ENCODE results near the gene GALNS.
"Not testable (repeated sequence)": the region's sequence is repeated elsewhere in the genome, so short reads cannot be mapped to it uniquely, and the experiment has no call there.

The GALNS gene

DNA sequence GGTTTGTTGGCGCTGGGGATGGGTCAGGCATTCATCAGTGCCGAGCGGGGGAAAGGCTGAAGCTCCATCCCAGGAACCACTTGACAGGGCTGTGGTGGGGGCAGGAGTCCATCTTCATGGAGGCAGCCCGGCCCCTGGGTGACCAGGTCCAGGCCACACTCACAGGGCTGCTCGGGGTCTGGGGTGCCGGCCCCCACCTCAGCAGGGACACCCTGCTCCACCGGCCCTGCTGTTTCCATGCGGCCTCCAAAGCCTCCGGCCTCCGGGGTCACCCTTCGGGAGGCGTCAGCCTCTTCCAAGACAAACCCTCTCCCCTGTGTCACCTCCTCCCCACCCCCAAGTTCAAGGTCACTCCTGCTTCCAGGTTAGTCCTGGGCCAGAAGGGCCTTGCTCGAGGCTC lies 22.1 kb downstream of the GALNS start:
- DNase-seq, result no peak

DNA sequence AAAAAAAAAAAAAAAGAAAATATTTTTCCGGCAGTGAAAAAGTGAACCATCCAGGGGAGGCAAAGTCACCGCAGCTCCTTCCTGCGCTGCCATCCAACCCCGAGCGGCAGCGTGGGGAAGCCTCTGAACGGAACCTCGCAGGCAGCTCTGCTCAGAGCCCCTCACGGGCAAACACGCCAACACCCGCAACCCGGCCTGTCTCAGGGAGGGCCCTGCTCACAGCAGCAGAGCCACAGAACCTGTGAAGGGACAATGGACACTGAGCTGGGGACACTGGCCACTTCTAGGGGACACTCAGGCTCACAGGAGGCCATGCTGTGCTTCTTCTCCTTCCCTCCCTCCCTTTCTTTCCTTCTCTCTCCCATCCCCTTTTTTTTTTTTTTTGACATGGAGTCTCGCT lies 23.7 kb downstream of the GALNS start:
- no peak for DNase-seq

DNA sequence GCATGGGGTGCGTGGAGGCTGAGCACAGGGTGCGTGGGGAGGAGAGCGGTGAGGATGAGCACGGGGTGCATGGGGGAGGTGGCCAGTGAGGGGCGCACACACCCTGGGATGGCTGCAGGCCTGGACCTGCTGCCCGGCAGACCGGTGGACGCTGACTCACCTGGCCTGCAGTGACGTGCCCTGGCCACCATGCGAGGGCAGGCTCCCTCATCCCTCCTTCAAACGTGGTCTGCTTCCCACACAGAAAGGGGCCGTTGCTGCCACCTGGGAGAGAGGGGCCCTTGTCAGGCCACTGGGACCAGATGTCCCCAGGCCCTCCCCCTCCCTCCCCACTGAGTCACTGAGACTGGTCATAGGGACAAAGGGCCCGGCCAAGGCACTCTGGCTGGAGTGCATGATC lies 24.9 kb downstream of the GALNS start:
- DNase-seq, result no peak

DNA sequence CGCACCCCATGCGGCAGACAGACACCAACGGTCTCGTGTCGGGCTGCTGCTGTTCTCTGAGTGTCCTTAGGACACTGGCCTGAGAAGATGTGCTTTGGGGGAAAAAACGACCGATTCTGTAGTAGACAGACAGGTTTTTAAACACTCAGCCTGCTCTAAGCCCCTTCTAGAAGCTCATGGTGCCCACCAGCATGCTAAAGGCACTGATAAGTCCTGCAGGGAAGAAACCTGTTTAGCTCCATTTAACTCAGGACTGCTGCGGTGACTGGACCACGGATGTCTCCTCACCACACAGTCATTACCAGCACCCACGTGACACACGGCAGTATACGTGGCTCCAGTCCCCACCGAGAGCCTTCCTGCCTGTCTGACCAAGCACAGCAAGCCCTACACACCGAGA lies 26.0 kb downstream of the GALNS start:
- no peak for DNase-seq

DNA sequence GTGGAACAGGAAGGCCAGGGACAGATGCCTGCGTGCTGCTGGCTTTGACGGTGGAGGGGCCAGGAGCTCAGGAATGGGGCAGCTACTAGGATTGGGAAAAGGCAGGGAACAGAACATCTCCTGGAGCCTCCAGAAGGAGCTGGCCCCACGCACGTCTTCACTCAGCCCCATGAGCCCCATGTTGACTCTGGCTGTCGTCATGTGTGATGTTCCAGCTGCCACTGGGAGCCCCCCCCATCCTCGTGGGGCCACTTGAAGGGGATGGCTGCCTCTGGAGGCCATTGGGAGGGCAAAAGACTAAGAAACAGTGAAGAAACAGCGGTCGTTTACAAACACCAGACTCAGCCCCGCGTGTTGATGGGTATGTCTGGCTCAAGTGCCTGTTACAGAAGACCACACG lies 26.5 kb downstream of the GALNS start:
- no peak for DNase-seq

DNA sequence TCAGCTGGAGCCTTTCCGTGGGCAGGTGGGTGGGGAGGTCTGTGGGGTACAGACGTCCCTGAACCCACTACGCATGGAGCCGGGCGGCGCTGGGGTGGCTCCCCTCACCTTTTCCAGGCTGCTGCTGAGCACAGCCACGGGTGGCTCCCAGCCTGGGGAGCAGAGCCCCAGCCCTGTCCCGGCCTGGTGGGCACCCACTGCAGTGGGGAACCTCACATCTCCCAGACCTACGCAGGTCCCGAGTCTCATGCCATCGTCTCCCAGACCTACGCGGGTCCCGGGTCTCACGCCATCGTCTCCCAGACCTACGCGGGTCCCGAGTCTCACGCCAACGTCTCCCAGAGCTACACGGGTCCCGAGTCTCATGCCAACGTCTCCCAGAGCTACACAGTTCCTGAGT lies 28.0 kb downstream of the GALNS start:
- DNase-seq, result no peak

DNA sequence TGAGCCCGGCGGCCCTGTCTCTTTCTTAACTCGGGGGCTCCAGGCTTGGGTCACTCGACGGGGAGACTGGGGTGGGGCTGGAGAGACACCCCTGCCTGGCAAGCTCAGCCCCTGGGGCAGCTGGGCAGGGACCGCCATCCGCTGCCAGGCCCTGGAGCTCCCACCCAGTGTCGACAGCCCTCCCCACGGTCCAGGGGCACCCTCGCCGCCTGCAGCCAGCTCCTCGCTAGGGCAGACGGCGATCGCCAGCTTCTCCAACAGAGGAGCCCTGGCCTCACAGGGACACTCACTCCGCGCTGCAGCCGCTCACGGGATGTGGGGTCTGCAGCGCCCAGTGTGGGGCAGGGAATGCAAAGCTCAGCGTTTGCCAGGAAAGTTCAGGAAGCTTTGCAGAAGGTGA lies 29.0 kb downstream of the GALNS start:
- no peak for DNase-seq

DNA sequence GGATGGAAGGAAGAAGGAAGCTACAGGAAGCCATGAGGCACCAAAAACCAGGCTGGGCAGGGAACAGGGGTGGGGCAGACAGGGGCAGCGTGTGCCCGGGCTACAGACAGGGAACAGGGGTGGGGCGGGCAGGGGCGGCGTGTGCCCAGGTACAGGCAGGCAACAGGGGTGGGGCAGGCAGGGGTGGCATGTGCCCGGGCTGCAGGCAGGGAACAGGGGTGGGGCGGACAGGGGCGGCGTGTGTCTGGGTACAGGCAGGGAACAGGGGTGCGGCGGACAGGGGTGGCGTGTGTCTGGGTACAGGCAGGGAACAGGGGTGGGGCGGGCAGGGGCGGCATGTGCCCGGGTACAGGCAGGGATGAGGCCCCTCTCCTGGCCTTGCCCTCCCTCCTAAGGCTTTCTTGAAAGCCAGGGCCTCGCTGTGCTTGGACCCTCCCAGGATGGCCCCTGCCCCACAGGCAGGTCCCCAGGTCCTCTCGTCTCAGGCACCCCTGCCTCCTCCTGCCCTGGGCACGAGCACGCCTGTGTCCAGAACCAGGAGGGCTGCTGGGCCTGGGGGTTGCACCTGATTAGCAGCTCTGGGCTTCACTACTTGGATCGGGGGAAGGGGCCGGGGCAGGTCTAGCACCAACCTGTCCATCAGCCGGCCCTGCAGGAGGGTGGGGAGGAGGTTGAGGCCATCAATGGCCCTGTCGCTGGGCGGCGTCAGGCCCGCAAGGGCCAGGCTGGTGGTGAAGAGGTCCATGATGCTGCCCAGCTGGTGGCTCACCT lies 30.5 kb downstream of the GALNS start:
- no peak for DNase-seq

DNA sequence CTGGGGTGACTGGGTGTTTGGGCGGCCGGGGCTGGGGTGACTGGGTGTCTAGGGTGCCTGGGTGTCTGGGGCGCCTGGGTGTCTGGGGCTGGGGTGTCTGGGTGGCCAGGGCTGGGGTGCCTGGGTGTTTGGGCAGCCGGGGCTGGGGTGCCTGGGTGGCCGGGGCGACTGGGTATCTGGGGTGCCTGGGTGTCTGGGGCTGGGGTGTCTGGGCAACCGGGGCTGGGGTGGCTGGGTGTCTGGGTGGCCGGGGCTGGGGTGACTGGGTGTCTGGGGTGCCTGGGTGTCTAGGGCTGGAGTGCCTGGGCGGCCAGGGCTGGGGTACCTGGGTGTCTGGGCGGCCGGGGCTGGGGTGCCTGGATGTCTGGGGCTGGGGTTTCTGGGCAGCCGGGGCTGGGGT lies 31.6 kb downstream of the GALNS start:
- DNase-seq, result no peak

DNA sequence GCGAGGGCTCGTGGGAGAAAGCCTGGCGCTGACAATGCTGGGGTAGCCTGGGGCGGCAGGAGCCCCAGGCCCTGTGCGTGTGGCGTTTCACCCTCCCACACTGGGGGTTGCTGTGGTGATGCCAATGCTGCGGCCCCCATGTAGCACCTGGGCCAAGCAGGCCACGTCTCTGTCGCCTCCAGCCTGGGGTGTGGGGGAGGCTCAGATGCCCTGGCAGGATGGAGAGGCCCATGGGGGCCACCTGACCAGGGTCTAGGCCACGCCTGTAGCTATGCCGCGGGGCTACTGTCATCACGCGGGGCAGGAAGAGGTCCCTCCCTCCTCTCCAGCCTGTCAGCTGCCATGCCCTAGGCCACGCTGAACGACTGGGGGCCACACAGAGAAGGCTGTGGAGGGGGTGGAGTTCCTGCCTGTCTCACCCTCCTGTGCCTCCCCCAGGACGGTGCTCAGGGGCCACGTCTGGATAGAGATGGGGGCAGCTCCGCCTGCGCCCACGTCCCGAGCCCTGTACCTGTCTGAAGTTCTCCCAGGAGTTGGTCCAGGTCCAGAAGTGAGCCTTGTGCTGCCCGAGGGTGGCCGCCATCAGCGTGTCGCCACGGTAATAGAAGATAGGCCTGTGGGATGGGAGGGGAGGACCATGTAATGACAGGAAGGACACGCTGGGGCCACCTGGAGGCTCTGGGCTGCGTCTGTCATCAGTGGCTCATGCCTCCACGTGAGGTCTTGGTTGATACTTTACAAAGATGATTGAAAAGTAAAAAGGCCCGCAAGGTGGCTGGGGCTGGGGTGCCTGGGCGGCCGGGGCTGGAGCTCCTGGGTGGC lies 32.3 kb downstream of the GALNS start:
- DNase-seq, result no peak

DNA sequence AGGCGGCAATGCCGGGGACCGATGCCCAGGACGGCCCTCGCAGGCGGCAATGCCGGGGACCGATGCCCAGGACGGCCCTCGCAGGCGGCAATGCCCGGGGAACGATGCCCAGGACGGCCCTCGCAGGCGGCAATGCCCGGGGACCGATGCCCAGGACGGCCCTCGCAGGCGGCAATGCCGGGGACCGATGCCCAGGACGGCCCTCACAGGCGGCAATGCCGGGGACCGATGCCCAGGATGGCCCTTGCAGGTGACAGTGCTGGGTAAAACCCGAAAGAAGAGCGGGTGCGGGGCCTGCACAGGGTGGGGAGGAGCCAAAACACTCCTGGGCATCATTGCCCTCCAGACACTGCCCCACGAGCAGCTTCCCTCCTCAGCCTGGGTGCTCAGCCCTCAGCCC lies 33.1 kb downstream of the GALNS start:
- not testable (repeated sequence) for DNase-seq

DNA sequence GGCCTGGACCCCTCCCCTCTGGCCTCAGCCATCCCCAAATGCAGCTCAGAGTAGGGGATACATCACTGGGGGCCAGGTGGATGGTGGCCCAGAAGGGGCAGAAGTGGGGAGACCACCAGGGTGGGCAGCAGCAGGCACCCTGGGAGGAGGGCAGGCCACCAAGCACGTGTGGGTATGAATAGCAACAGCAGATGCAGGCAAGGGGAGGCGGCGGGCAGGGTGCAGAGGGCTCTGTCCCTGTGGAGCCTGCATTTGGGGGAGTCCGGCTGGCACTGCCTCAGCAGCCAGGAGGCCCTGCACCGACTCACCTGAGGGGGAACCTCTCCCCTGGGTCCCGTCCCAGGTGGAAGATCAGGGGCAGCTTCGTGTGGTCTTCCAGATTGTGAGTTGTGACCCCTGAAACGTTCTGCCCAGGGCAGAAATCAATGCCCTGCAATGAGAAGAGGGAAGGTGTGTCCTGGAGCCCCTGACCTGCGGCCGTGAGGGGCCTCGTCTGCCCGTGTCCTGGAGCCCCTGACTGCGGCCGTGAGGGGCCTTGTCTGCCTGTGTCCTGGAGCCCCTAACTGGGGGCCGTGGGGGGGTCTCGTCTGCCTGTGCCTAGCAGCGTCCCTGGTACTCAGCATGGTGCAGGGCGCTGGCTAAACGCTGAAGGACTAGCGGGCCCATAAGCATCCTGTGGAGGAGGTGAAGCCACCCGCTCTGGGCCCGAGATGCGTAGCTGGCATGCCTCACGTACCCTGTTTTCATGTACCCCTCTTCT lies 34.3 kb downstream of the GALNS start:
- no peak for DNase-seq

DNA sequence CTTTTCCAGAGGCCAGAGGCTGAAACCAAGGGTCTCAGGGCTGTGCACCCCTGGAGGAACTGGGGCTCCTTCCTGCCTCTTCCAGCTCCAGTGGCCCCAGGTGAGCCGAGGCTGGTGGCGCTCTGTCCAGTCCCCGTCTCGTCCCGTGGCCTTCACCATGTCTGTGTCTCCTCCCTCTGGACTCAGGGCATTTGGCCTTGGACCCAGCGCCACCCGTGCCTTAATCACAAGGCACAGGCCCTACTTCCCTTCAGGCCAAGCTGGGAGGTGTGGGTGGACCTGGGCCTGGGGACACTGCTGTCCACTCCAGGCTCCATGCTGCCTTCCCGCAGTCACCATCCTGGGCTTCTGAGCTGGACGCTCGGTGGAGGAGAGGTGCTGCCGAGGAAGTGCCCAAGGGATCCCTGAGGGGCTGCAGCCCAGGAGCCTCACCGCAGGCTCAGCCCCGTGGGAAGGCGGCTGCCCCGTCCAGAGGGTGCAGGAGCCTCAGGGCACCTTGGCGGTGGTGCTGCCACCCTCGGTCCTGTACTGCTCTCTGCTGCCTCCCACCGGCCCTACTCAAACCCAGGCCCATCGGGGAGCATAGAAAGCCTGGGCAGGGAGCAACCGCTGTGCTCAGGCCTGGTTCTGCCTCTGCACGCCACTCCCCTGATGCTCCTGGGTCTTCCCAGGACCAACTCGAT lies 35.4 kb downstream of the GALNS start:
- DNase-seq, result no peak

DNA sequence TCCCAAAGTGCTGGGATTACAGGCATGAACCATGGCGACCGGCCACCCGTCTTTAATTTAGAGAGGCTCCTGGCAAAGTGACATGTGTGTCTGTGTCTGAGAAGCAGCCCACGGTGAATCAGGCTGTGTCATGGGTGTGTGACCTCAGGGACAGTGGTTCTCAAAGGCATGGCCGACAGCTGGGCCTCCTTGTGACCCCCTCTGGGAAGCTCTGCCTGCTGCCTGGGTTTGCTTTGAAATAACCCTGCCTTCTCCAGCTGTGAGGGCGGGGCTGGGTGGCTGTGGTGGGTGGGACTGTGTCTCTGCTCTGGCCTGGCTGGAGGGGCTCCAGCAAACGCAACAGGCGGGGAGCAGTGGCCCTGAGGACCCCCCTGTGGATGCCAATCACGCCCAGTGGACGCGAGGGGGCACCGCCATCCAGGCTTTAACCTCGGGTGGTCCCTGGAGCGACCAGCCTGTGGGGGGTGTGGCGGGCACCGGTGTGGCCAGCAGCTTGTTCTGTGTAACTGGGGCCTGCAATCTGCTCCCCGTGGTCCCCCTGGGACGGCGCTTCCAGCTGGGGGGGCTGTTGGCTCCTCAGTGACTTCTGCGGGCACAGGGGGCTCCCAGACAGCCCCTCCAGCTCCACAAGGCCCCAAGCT lies 36.2 kb downstream of the GALNS start:
- no peak for DNase-seq

DNA sequence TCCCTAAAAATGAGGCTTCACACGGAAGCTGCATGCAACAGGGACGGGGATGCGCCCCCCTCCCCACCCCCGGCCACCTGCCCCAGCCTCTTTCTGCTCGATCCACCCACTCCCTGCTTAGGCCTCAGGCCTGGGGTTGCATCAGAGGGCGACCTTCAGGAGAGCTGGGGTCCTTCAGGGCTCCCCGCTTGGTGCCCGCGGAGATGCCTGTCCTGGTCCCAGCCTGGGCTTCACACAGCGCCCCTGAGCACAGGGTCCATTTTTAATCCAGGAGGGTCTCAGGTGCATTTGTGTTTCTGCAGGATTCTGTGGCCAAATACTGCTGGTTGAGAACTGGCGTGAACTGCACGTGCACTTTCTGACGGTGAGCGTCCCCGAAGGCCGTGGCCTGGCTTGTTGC lies 37.6 kb downstream of the GALNS start:
- DNase-seq, result no peak

DNA sequence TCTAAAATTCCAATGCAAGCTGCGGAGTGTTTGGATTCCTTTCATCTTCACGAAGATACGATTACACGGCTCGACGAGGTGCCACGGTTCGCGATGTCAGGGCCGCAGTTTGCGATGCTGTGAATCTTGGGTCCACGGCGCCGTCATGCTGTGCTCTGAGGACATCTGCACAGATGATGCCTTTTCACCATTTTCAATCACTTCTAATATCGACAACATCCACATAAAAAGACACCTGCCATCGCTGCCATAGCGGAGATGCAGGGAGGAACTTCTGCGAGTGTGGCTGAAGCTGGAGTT lies 38.2 kb downstream of the GALNS start:
- DNase-seq, result no peak

DNA sequence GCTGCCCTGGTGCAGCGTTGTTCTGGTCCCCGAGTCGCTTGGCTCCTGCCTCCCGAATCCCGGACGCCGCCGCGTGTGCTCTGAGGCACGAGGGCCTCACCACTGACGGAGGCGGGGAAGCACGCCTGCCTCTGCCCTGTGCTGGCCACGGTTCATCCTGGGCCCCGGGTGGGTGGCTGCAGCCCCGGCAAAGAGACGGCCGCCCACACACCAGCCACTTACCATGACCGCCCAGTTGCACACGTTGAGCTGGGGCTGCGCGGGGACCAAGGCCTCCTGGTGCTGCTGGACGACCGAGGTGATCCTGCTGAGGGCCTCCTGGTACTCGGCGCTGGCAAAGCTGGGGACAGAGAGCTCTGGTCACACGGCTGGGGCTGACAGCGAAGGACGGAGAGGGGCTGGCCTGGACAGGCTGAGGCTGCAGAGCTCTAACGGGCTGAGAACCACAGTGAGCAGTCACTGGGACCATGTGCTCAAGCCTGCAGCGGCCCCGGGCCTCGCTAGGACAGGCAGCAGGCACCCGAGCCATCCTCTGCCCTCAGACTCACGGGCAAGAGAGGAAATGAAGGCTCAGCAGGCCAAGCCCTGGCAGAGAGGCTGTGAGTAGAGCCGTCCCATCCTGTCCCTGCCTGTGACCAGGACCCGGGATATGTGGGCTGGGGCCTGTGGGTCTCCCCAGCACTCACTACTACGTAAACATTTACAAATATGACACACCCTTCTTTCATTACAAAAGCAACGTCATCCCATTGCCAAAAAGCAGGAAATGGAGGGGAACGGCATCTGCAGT lies 38.8 kb downstream of the GALNS start:
- no peak for DNase-seq

DNA sequence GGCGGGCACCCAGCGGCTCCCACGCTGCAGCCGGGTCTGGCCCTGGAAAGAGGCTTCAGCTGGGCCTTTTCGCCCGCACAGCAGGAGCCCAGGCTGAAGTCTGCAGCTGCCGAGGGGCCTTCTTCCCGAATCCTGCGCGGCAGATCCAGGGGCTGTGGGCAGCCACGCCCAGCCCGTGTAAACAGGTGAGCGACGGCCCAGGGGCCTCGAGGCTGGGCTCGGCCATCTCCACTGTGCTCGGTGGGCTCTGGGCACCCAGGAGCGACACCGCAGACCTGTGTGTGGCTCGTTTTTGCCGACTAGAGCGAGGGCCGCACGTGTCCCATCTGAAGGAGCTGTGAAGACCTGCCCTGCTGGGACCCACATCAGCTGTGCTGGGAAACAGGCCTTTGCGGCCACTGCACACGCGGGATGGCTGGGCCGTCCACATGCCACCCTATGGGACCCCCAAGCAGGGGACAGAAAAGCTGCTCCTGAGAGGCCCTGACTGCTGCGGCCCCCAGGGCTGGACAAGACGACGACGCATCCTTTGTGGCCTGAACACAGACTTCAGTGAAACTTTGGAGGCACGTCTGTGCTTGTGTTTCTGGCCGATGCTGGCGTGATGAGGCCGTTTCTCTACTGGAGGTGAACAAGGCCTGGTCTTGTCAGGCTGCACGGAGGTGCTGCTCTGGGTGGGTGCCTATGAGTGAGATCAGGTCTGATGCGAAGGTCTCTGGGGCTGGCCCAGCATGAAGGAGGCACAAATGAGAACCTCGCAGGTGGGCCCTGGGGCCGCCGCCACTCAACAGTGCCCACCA lies 39.8 kb downstream of the GALNS start:
- no peak for DNase-seq

DNA sequence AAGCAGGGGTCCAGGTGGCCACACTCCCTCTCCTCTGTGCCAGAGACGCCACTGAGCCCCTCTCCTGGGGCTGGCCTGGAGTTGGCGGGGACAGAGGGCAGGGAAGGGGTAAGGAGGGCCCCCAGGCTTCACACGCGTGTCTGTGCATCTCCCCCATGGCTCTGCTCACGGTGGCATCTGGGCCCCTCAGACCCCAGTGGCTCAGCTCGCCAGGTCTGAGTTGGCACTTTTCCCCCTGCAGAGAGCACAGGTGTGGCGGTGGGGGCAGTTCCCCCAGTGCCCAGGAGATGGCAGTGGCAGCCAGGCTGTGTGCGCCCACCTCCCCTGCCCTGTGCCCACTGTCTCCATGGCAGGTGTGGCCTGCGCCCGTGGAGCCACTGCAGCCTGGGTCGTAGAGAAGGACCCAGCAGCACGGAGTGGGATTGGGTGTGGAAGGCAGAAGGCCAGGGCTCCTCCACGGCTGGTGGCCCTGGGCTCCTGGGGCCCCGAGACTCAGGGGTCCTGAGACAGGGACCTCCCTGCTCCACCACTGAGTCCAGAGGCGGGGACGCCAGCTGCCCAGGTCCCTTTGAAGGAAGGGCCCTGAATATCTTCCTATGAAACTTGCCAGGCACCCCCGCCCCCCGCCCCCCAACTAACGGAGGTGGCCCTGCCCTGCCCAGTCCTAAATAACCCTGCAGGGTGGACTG lies 40.7 kb downstream of the GALNS start:
- DNase-seq, result peak; percentile 85

DNA sequence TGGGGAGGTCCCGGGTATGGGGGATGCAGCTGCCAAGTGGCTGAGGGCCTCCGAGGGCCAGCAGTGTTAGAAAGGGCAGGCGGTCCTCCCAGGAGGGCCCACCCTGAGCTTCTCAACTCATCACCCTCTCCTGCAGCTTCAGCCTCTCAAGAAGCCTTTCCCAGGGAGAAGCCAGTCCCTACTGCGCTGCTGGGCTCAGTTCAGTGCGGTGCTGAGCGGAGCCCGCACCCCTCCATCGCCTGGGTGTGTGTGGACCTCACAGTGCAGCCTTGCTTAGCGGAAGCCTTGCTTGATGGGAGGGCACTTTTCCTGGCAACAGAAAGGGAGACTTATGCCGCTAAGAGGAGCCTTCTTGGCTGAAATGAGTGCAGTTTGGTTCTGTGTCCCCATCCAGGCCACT lies 41.5 kb downstream of the GALNS start:
- DNase-seq, result no peak

DNA sequence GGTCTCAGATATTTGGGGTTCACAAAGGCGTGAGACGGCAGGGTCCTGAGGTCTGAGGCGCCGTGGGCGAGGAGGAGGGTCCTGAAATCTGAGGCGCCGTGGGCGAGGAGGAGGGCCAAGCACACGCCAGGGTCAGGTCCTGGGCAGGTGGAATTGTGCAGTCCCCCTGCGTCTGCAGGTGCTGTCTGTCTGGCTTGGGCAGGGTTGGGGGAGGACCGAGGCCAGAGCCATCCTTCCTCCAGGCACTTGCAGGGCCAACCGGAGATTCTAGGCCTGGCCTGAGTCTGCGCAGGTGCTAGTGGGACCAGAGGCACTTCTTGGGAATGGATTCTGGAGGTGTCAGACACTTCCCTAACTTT lies 42.6 kb downstream of the GALNS start:
- DNase-seq, result no peak
